SK-N-SH (cell line): Measurements from ENCODE around the gene CFAP44. TPM values are rescaled to one million over a fixed set of nuclear protein-coding genes. Genes with fewer than 3 reads are reported as not detected.
"Not testable (repeated sequence)": the region's sequence is repeated elsewhere in the genome, so short reads cannot be mapped to it uniquely, and the experiment has no call there.

Experiments used
- CTCF ChIA-PET: fragments of 300-600, 350-600 bp; formaldehyde crosslinking; extraction: SDS; loops from one replicate; lab custom pipeline; 2021; lab: Yijun Ruan, JAX
- POLR2A ChIA-PET: fragments of 350-600 bp; sonication (Branson Sonifier 250); formaldehyde crosslinking; extraction: SDS; loops from one replicate; lab custom pipeline; 2020; ENCODE audit warnings: antibody characterized with exemption, inconsistent platforms; lab: Yijun Ruan, JAX
- DNase-seq: peaks from one replicate; pipeline ENCODE4 v3.0.0; 2012
- H2AFZ ChIP-seq: fragments of 200-600 bp; sonication (generic); 2 replicates; pipeline ENCODE4 v1.8.1; 2016; ENCODE audit warnings: antibody characterized with exemption, mild to moderate bottlenecking, low read depth
- H3F3A ChIP-seq: fragments of 200-600 bp; sonication (generic); replicated peaks from 2 replicates; pipeline ENCODE3; 2016; ENCODE audit warnings: antibody characterized with exemption, mild to moderate bottlenecking; ENCODE audit not compliant: insufficient read depth
- H3K27ac ChIP-seq, 2 experiments: fragments of 200-500 bp in 1 of 2; fragments of 200-600 bp in 1 of 2; sonication (Bioruptor generic) in 1 of 2; sonication (generic), shearing (Covaris generic) in 1 of 2; 2 replicates each; pipeline versions ENCODE4 v1.5.1 to v1.6.1; 2014 to 2016; ENCODE audit warnings: low read depth in 2 of 2, inconsistent platforms in 1 of 2, low read length in 1 of 2, mild to moderate bottlenecking in 1 of 2, mixed read lengths in 1 of 2
- H3K27me3 ChIP-seq: fragments of 200-600 bp; sonication (generic), shearing (Covaris generic); 2 replicates; pipeline ENCODE4 v1.6.1; 2016; ENCODE audit warnings: mixed run types; ENCODE audit not compliant: insufficient read depth
- H3K36me3 ChIP-seq, 2 experiments: fragments of 200-500 bp in 1 of 2; fragments of 200-600 bp in 1 of 2; sonication (Bioruptor generic) in 1 of 2; sonication (generic) in 1 of 2; replicated peaks in 1 of 2; 2 replicates each; pipeline versions ENCODE3 to v1.5.1; 2014 to 2016; ENCODE audit warnings: low read length in 1 of 2, mild to moderate bottlenecking in 1 of 2; ENCODE audit not compliant: insufficient read depth in 2 of 2, control insufficient read depth in 1 of 2
- H3K4me1 ChIP-seq, 2 experiments: fragments of 200-500 bp in 1 of 2; fragments of 200-600 bp in 1 of 2; sonication (Bioruptor generic) in 1 of 2; sonication (generic), shearing (Covaris generic) in 1 of 2; 2 replicates each; pipeline versions ENCODE4 v1.5.1 to v1.6.1; 2014 to 2016; ENCODE audit warnings: low read depth in 1 of 2, low read length in 1 of 2, mixed run types in 1 of 2; ENCODE audit not compliant: insufficient read depth in 2 of 2, control insufficient read depth in 1 of 2
- H3K4me2 ChIP-seq: fragments of 200-600 bp; sonication (generic), shearing (Covaris generic); 2 replicates; pipeline ENCODE4 v1.6.1; 2017; ENCODE audit warnings: mixed run types
- H3K4me3 ChIP-seq, 2 experiments: fragments of 200-500 bp in 1 of 2; fragments of 200-600 bp in 1 of 2; sonication (Bioruptor generic) in 1 of 2; sonication (generic), shearing (Covaris generic) in 1 of 2; 2 replicates each; pipeline versions ENCODE4 v1.5.1 to v1.8.1; 2014 to 2016; ENCODE audit warnings: low read depth in 2 of 2, inconsistent platforms in 1 of 2, low read length in 1 of 2, mild to moderate bottlenecking in 1 of 2, mixed read lengths in 1 of 2, moderate library complexity in 1 of 2
- H3K79me2 ChIP-seq: fragments of 200-600 bp; sonication (generic); 2 replicates; pipeline ENCODE4 v1.8.1; 2017; ENCODE audit warnings: mild to moderate bottlenecking; ENCODE audit not compliant: insufficient read depth
- H3K9ac ChIP-seq: fragments of 200-600 bp; sonication (generic); 2 replicates; pipeline ENCODE4 v1.6.1; 2017; ENCODE audit warnings: mixed run types
- H3K9me2 ChIP-seq: fragments of 200-600 bp; sonication (generic); 2 replicates; pipeline ENCODE4 v1.6.1; 2017; ENCODE audit warnings: mixed run types
- H3K9me3 ChIP-seq: fragments of 200-600 bp; sonication (generic); 2 replicates; pipeline ENCODE4 v1.6.1; 2017; ENCODE audit warnings: mixed run types, mild to moderate bottlenecking, moderate library complexity
- H4K20me1 ChIP-seq: fragments of 200-600 bp; sonication (generic); 2 replicates; pipeline ENCODE4 v1.6.1; 2017; ENCODE audit warnings: mild to moderate bottlenecking, mixed run types; ENCODE audit not compliant: insufficient read depth
- EP300 ChIP-seq, 2 experiments: IDR thresholded peaks; 2 replicates each; pipeline versions ENCODE4 v1.4.0 to v1.6.1; 2012; ENCODE audit warnings: borderline replicate concordance in 1 of 2, low read depth in 1 of 2, low read length in 1 of 2
- EZH2phosphoT487 ChIP-seq: fragments of 200-600 bp; sonication (generic); IDR thresholded peaks from 2 replicates; pipeline ENCODE4 v1.6.1; 2017; ENCODE audit warnings: low read depth, mixed run types, mild to moderate bottlenecking, antibody characterized with exemption, moderate library complexity, borderline replicate concordance
- MEF2A ChIP-seq: IDR thresholded peaks from 2 replicates; pipeline ENCODE4 v1.4.0; 2012; ENCODE audit warnings: low read depth, borderline replicate concordance
- NFIC ChIP-seq: IDR thresholded peaks from 2 replicates; pipeline ENCODE4 v1.4.0; 2012; ENCODE audit warnings: borderline replicate concordance
- PBX3 ChIP-seq: IDR thresholded peaks from 2 replicates; pipeline ENCODE4; 2012
- RCOR1 ChIP-seq: fragments of 150-350 bp; IDR thresholded peaks from 2 replicates; pipeline ENCODE4 v1.6.1; 2017; ENCODE audit warnings: antibody characterized with exemption, low read length
- REST ChIP-seq: IDR thresholded peaks from 2 replicates; pipeline ENCODE4 v1.6.1; 2012; ENCODE audit warnings: mild to moderate bottlenecking, low read depth, low read length, moderate library complexity
- RFX5 ChIP-seq: IDR thresholded peaks from 2 replicates; pipeline ENCODE4 v1.6.1; 2012; ENCODE audit warnings: mild to moderate bottlenecking, improper control_type of control experiment, low read length
- RXRA ChIP-seq: IDR thresholded peaks from 2 replicates; pipeline ENCODE4 v1.4.0; 2012; ENCODE audit warnings: low read depth, mild to moderate bottlenecking, borderline replicate concordance
- SIN3A ChIP-seq: IDR thresholded peaks from 2 replicates; pipeline ENCODE4 v1.6.1; 2012; ENCODE audit warnings: low read depth, mild to moderate bottlenecking, low read length, moderate library complexity, borderline replicate concordance
- SMC3 ChIP-seq: IDR thresholded peaks from 2 replicates; pipeline ENCODE4 v1.6.1; 2012; ENCODE audit warnings: low read depth, low read length, improper control_type of control experiment
- WGBS: methylation state at CpG from one replicate; pipeline ENCODE4 v1.1.6; 2017; ENCODE audit warnings: low lambda C conversion rate; 5-methylcytosine and 5-hydroxymethylcytosine counted together
- polyA plus RNA-seq, 3 experiments: library from polyadenylated mRNA; depleted of rRNA; stranded (reverse); fragments of >200 nt; gene quantifications; 2 replicates each; pipeline ENCODE4 v1.2.3, GENCODE V29; 2012
- TF ChIP-seq, protein P1 (sequence below): fragments of 150-350 bp; IDR thresholded peaks from 2 replicates; pipeline ENCODE4 v1.6.1; 2016; ENCODE audit warnings: mild to moderate bottlenecking, low read depth, low read length
- TF ChIP-seq, protein P2 (sequence below): fragments of 150-350 bp; IDR thresholded peaks from 2 replicates; pipeline ENCODE4 v1.6.1; 2017; ENCODE audit warnings: antibody characterized with exemption, low read length, low read depth, borderline replicate concordance

The CFAP44 gene
- polyA plus RNA-seq, 1 of the 3 experiments (the other 2 are of a cell fraction) = 2.3 TPM

DNA sequence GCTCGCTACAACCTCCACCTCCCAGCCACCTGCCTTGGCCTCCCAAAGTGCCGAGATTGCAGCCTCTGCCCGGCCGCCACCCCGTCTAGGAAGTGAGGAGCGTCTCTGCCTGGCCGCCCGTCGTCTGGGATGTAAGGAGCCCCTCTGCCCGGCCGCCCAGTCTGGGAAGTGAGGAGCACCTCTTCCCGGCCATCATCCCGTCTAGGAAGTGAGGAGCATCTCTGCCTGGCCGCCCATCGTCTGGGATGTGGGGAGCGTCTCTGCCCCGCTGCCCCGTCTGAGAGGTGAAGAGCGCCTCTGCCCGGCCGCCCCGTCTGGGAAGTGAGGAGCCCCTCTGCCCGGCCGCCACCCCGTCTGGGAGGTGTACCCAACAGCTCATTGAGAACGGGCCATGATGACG is 17.3 kb upstream of the CFAP44 start:
- CTCF ChIA-PET, H3K27me3 ChIP-seq, H3K9ac ChIP-seq, H3K79me2 ChIP-seq, H3K4me2 ChIP-seq, DNase-seq, H3F3A ChIP-seq, H3K9me2 ChIP-seq, H2AFZ ChIP-seq, H3K27ac ChIP-seq, H3K9me3 ChIP-seq, H4K20me1 ChIP-seq, H3K4me1 ChIP-seq, H3K4me3 ChIP-seq, POLR2A ChIA-PET: not testable (repeated sequence)
- 98% methylated on average over 7 of the region's 27 CpGs for WGBS
- H3K36me3 ChIP-seq = peaks cover 32 to 33% of the 10 kb centered on the region in 2 experiments

DNA sequence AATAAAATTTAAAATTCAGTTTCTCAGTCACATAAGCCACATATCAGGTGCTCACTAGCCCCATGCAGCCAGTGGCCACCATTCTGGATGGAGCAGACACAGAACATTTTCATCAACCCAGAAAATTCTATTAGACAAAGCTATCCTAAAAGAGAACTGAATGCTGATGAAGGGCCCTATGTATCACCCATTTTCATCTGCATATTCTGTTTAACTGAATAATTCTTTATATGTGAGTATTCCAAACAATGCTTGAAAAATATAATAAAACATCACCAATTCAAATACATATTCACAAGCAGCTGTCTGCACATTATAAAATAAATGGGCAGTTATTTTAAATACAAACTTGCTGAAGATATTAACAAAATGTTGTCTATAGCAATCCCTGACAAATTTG is 14.2 kb upstream of the CFAP44 start:
- Histone ChIP-seq H3K4me1 (no peaks in the 10 kb centered on the region), H2AFZ (no peak overlapping the region), H3F3A (no peaks in the 10 kb centered on the region), H3K4me2 (no peak overlapping the region), H3K79me2 (no peaks in the 10 kb centered on the region), H3K27me3 (no peaks in the 10 kb centered on the region), H3K36me3 (peaks cover 29 to 36% of the 10 kb centered on the region in 2 experiments), H3K9me2 (no peaks in the 10 kb centered on the region), H3K9me3 (no peaks in the 10 kb centered on the region), H3K27ac (no peak overlapping the region), H4K20me1 (no peaks in the 10 kb centered on the region), H3K4me3 (no peak overlapping the region), H3K9ac (no peak overlapping the region)
- CTCF ChIA-PET = interaction anchor here (0.5 to 0.7 kb wide), 3 partner anchors 55 to 167 kb away, joined by 3 read pairs; no protein-coding TSS in a partner anchor
- DNase-seq = no peak
- no peak for TF ChIP-seq NFIC
- no peak for TF ChIP-seq RFX5
- TF ChIP-seq SMC3 = no peak
- TF ChIP-seq RXRA = no peak
- TF ChIP-seq, protein P1, sequence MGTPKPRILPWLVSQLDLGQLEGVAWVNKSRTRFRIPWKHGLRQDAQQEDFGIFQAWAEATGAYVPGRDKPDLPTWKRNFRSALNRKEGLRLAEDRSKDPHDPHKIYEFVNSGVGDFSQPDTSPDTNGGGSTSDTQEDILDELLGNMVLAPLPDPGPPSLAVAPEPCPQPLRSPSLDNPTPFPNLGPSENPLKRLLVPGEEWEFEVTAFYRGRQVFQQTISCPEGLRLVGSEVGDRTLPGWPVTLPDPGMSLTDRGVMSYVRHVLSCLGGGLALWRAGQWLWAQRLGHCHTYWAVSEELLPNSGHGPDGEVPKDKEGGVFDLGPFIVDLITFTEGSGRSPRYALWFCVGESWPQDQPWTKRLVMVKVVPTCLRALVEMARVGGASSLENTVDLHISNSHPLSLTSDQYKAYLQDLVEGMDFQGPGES = no peak
- POLR2A ChIA-PET = no interaction called here

DNA sequence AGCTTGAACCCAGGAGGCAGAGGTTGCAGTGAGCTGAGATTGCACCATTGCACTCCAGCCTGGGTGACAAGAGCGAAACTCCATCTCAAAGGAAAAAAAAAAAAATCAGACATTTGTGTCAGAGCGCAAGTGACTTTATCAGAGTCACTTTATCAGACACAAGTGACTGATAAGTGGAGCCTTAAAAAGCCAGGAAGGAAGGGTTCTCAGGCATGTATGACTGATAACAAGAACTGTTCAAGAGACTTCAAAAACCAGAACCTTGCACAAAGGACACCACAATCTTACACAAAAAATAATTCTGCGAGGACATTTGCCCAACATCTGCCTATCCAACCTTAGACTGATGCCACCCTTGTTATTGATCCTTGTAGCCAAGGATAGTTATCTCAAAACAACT is 13.3 kb upstream of the CFAP44 start:
- TF ChIP-seq, protein P2, sequence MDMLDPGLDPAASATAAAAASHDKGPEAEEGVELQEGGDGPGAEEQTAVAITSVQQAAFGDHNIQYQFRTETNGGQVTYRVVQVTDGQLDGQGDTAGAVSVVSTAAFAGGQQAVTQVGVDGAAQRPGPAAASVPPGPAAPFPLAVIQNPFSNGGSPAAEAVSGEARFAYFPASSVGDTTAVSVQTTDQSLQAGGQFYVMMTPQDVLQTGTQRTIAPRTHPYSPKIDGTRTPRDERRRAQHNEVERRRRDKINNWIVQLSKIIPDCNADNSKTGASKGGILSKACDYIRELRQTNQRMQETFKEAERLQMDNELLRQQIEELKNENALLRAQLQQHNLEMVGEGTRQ = no peak
- TF ChIP-seq REST (no peak), MEF2A (no peak), EP300 (IDR thresholded peaks at IDR 0.05; ENCODE audit: borderline replicate concordance in 1 of 2, low read depth in 1 of 2, low read length in 1 of 2) (no peak), RCOR1 (no peak), PBX3 (no peak), SIN3A (no peak), EZH2phosphoT487 (no peak)
- Histone ChIP-seq H3K4me1 (no peaks in the 10 kb centered on the region), H3K4me2 (no peak overlapping the region), H3K9me3 (no peaks in the 10 kb centered on the region), H3K79me2 (no peaks in the 10 kb centered on the region), H3K27ac (no peak overlapping the region), H4K20me1 (no peaks in the 10 kb centered on the region), H3F3A (no peaks in the 10 kb centered on the region), H3K27me3 (no peaks in the 10 kb centered on the region), H3K36me3 (peaks cover 23 to 34% of the 10 kb centered on the region in 2 experiments), H2AFZ (no peak overlapping the region), H3K4me3 (no peak overlapping the region), H3K9me2 (no peaks in the 10 kb centered on the region), H3K9ac (no peak overlapping the region)
- POLR2A ChIA-PET = no interaction called here
- CTCF ChIA-PET = no interaction called here
- no peak for DNase-seq
- 98% methylated on average over 3 of the region's 3 CpGs for WGBS
